Sigmoid colon (tissue), 7 donors: Measurements from ENCODE around the gene HEXD. TPM values are rescaled to one million over a fixed set of nuclear protein-coding genes. Genes with fewer than 3 reads are reported as not detected.

Experiments used
- DNase-seq: peaks from one replicate; pipeline ENCODE4 v3.0.0-alpha.2; 2019
- H3K27ac ChIP-seq, 4 donors: fragments of 200-600 bp; sonication (generic); one replicate each; pipeline ENCODE4 v1.5.1; 2016 to 2019; ENCODE audit warnings: mild to moderate bottlenecking in 1 of 4
- H3K27me3 ChIP-seq, 3 donors: fragments of 200-600 bp; sonication (generic); one replicate each; pipeline ENCODE4 v1.5.1; 2019; ENCODE audit warnings: mild to moderate bottlenecking in 1 of 3
- H3K36me3 ChIP-seq, 4 donors: fragments of 200-600 bp; sonication (generic); one replicate each; pipeline ENCODE4 v1.5.1; 2016 to 2019
- H3K4me1 ChIP-seq, 4 donors: fragments of 200-600 bp; sonication (generic); one replicate each; pipeline ENCODE4 v1.5.1; 2017 to 2019
- H3K4me3 ChIP-seq, 4 donors: fragments of 200-600 bp; sonication (generic); one replicate each; pipeline ENCODE4 v1.5.1; 2017 to 2019; ENCODE audit warnings: mild to moderate bottlenecking in 2 of 4, moderate library complexity in 1 of 4
- H3K9me3 ChIP-seq, 4 donors: fragments of 200-600 bp in 3 of 4; sonication (generic) in 3 of 4; one replicate each; pipeline versions ENCODE4 v1.5.1 to v1.6.1; 2013 to 2019
- EP300 ChIP-seq, 4 donors: sonication (generic); formaldehyde crosslinking; IDR thresholded peaks; one replicate each; pipeline ENCODE4 v1.6.1; 2017; ENCODE audit warnings: antibody characterized with exemption in 4 of 4
- POLR2A ChIP-seq, 2 donors: fragments of 450-650 bp; IDR thresholded peaks; one replicate each; pipeline ENCODE4 v1.6.1; 2016; ENCODE audit warnings: antibody characterized with exemption in 2 of 2, mild to moderate bottlenecking in 2 of 2, moderate library complexity in 2 of 2
- POLR2AphosphoS5 ChIP-seq, 4 donors: sonication (generic); formaldehyde crosslinking; IDR thresholded peaks; one replicate each; pipeline ENCODE4 v1.6.1; 2017; ENCODE audit warnings: antibody characterized with exemption in 4 of 4
- WGBS, 2 donors: extraction: QIAGEN DNeasy Blood & Tissue Kit; methylation state at CpG; one replicate each; pipeline ENCODE4 v1.1.7; 2013; 5-methylcytosine and 5-hydroxymethylcytosine counted together
- intact Hi-C: fragments of 100-400 bp; cut with DNase I; formaldehyde crosslinking; loops from one replicate; pipeline ENCODE4 v1.15.1; 2023
- polyA plus RNA-seq, 3 donors: library from polyadenylated mRNA; stranded (reverse); fragments of 200-250 nt; gene quantifications; one replicate each; pipeline ENCODE4 v1.2.3, GENCODE V29; 2013
- total RNA-seq, 4 donors: library from RNA; depleted of rRNA; stranded (reverse); fragments of >200 nt; gene quantifications; one replicate each; pipeline ENCODE4 v1.1.0, GENCODE V29; 2016
- TF ChIP-seq, protein P1 (sequence below), 4 experiments: fragments of 450-650 bp in 3 of 4; fragments of 200-600 bp in 1 of 4; IDR thresholded peaks; one replicate each; pipeline ENCODE4 v1.5.1; 2016 to 2019; ENCODE audit warnings: antibody characterized with exemption in 4 of 4, mild to moderate bottlenecking in 3 of 4, moderate library complexity in 2 of 4
- donor health status: healthy with polysubstance abuse.
- donor health status: Bipolar disorder and iron deficiency.
- donor health status: healthy.

HEXD gene
- total and polyA plus RNA-seq, 7 donors: 9.5 to 46.2 (median 23.9) TPM

DNA sequence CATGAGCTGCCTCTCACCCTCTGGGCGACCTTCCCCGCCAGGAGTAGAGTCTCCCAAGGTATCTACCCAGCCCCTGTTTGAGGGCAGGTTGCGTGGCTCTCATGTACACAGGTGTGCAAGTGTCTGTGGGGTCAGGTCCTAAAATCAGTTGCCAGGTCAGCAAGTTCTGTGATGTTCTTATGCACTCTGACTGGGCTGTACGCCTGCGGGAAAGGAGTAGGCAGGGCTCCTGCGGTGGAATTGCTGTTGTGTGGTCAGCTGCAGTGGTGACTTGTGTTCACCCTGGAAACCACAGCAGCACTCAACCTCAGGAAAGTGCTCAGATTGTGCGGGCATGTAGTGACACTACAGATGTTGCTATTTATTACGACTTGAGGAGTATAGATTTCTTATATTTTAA, 59.8 kb downstream of the HEXD start:
- no peak overlapping the region for H3K27ac ChIP-seq
- 84 to 93% methylated on average over 8 of the region's 8 CpGs for WGBS, 2 donors
- TF ChIP-seq POLR2AphosphoS5 (IDR thresholded peaks at IDR 0.05) (no peak), EP300 (IDR thresholded peaks at IDR 0.05) (no peak), POLR2A (IDR thresholded peaks at IDR 0.05) (no peak)
- TF ChIP-seq, protein P1, sequence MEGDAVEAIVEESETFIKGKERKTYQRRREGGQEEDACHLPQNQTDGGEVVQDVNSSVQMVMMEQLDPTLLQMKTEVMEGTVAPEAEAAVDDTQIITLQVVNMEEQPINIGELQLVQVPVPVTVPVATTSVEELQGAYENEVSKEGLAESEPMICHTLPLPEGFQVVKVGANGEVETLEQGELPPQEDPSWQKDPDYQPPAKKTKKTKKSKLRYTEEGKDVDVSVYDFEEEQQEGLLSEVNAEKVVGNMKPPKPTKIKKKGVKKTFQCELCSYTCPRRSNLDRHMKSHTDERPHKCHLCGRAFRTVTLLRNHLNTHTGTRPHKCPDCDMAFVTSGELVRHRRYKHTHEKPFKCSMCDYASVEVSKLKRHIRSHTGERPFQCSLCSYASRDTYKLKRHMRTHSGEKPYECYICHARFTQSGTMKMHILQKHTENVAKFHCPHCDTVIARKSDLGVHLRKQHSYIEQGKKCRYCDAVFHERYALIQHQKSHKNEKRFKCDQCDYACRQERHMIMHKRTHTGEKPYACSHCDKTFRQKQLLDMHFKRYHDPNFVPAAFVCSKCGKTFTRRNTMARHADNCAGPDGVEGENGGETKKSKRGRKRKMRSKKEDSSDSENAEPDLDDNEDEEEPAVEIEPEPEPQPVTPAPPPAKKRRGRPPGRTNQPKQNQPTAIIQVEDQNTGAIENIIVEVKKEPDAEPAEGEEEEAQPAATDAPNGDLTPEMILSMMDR (IDR thresholded peaks at IDR 0.05): no peak
- DNase-seq: no peak
- H3K4me3 ChIP-seq: no peak overlapping the region
- no peaks in the 10 kb centered on the region for H3K4me1 ChIP-seq
- no peaks in the 10 kb centered on the region for H3K9me3 ChIP-seq
- H3K36me3 ChIP-seq: peaks cover 27 to 99% (median 44%) of the 10 kb centered on the region in 4 donors
- intact Hi-C loops: no loop called here
- H3K27me3 ChIP-seq: no peaks in the 10 kb centered on the region

DNA sequence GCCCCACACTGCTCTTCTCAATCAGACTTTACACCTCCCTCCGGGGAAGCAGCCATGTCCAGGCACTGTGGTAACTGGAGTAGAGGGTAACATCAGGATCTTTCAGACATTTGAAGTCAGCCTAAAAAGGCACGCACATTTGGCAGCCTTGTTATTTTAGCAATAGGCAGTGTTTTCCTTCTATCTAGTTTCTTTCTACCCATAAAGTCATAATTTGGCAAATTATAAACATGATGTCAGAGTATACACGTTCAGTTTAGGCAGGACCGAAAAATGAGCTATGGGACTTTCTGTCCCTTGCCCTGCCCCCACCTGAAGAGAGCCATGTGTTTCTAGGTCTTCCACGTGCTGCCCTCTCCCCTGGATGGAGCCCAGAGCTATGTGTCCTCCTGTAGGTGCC, 61.5 kb downstream of the HEXD start:
- peaks cover 38 to 99% (median 48%) of the 10 kb centered on the region in 4 donors for H3K36me3 ChIP-seq
- H3K4me1 ChIP-seq: no peaks in the 10 kb centered on the region
- no peaks in the 10 kb centered on the region for H3K9me3 ChIP-seq
- no peak for DNase-seq
- H3K27me3 ChIP-seq: no peaks in the 10 kb centered on the region
- H3K4me3 ChIP-seq: no peak overlapping the region
- TF ChIP-seq, protein P1 (IDR thresholded peaks at IDR 0.05): no peak
- TF ChIP-seq POLR2A (IDR thresholded peaks at IDR 0.05) (no peak), EP300 (IDR thresholded peaks at IDR 0.05) (no peak), POLR2AphosphoS5 (IDR thresholded peaks at IDR 0.05) (no peak)
- intact Hi-C loops: no loop called here
- 86 to 92% methylated on average over 5 of the region's 5 CpGs for WGBS, 2 donors
- H3K27ac ChIP-seq: peak overlapping the region in 1 of 4 donors; percentile 48

DNA sequence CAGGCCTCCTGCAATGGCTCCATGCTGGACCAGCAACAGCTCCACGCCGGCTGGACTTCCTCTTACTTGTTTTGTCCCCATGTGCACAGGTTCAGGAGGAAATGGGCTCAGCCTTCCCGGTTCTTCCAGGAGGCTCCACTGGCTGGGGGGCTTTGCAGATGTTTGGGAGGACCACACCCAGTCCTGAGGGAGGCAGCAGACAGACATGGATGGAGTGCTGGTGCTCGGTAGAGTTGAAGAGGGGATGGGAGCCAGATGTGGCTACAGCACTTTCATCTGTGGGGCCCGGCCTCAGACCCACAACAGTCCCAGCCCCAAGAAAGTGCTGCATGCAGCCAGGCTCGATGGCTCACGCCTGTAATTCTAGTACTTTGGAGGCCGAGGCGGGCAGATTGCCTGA, 62.2 kb downstream of the HEXD start:
- no peaks in the 10 kb centered on the region for H3K27me3 ChIP-seq
- WGBS, 2 donors: 88 to 95% methylated on average over 9 of the region's 9 CpGs
- intact Hi-C loops: no loop called here
- peak overlapping the region in 1 of 4 donors; percentile 48 for H3K27ac ChIP-seq
- no peaks in the 10 kb centered on the region for H3K4me1 ChIP-seq
- DNase-seq: no peak
- no peak overlapping the region for H3K4me3 ChIP-seq
- no peaks in the 10 kb centered on the region for H3K9me3 ChIP-seq
- TF ChIP-seq POLR2AphosphoS5 (IDR thresholded peaks at IDR 0.05) (no peak), EP300 (IDR thresholded peaks at IDR 0.05) (no peak), POLR2A (IDR thresholded peaks at IDR 0.05) (no peak)
- TF ChIP-seq, protein P1 (IDR thresholded peaks at IDR 0.05): no peak
- peaks cover 43 to 99% (median 51%) of the 10 kb centered on the region in 4 donors for H3K36me3 ChIP-seq

DNA sequence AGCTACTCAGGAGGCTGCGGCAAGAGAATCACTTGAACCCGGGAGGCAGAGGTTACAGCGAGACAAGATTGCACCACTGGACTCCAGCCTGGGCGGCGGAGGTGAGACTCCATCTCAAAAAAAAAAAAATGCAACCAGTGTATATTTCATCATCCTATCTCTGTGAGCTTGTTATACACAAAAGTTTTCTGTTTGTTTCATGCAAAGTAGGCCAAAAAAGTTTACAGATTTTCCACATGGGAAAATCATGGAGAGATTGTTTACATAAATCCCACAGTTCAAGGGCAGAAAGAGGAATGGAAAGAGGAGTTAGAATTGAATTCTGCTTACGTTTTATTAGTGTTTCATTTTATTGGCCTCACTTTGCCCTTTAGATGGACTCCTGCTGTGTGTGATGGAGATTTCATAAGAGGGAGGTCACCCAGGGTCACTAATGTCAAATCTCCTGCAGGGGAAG, 65.1 kb downstream of the HEXD start:
- Histone ChIP-seq H3K27me3 (no peaks in the 10 kb centered on the region), H3K36me3 (peaks cover 49 to 100% (median 63%) of the 10 kb centered on the region in 4 donors), H3K27ac (no peak overlapping the region), H3K4me3 (no peak overlapping the region), H3K9me3 (no peaks in the 10 kb centered on the region), H3K4me1 (no peaks in the 10 kb centered on the region)
- WGBS, 2 donors: 81 to 86% methylated on average over 6 of the region's 6 CpGs
- intact Hi-C loops: no loop called here
- TF ChIP-seq POLR2AphosphoS5 (IDR thresholded peaks at IDR 0.05): no peak
- DNase-seq: no peak

GRCh38 chr17:82483836-82484235, 65.7 kb downstream of the HEXD start:
- DNase-seq: no peak
- Histone ChIP-seq H3K9me3 (no peaks in the 10 kb centered on the region), H3K36me3 (peaks cover 43 to 100% (median 59%) of the 10 kb centered on the region in 4 donors), H3K4me3 (no peak overlapping the region), H3K4me1 (peaks cover 0 to under 1% (median 0%) of the 10 kb centered on the region in 4 donors), H3K27me3 (no peaks in the 10 kb centered on the region), H3K27ac (no peak overlapping the region)
- no peak for TF ChIP-seq POLR2AphosphoS5 (IDR thresholded peaks at IDR 0.05)
- no peak for TF ChIP-seq EP300 (IDR thresholded peaks at IDR 0.05)
- TF ChIP-seq, protein P1 (IDR thresholded peaks at IDR 0.05): no peak
- TF ChIP-seq POLR2A (IDR thresholded peaks at IDR 0.05): no peak
- intact Hi-C loops: no loop called here
- WGBS, 2 donors: 33 to 96% methylated on average over 9 of the region's 9 CpGs
